Peyer's patch (tissue), 4 donors: ENCODE measurements around the gene CHCHD5. TPM values are rescaled to one million over a fixed set of nuclear protein-coding genes. Genes with fewer than 3 reads are reported as not detected.

Experiments
- DNase-seq, 3 donors: peaks; one replicate each; pipeline ENCODE4 v3.0.0-alpha.2; 2017 to 2019
- H3K27ac ChIP-seq, 4 donors: fragments of 200-600 bp; sonication (generic); one replicate each; pipeline ENCODE4 v1.5.1; 2016 to 2019
- H3K27me3 ChIP-seq, 2 donors: fragments of 200-600 bp; sonication (generic); one replicate each; pipeline ENCODE4 v1.5.1; 2019
- H3K36me3 ChIP-seq, 3 donors: fragments of 200-600 bp; sonication (generic); one replicate each; pipeline ENCODE4 v1.5.1; 2016 to 2019
- H3K4me1 ChIP-seq, 4 donors: fragments of 200-600 bp; sonication (generic); one replicate each; pipeline ENCODE4 v1.5.1; 2016 to 2019
- H3K4me3 ChIP-seq, 4 donors: fragments of 200-600 bp; sonication (generic); 1 replicate in 3 of 4; 2 replicates in 1 of 4; pipeline ENCODE4 v1.5.1; 2016 to 2019; ENCODE audit warnings: mild to moderate bottlenecking in 1 of 4
- H3K9me3 ChIP-seq, 4 donors: fragments of 200-600 bp; sonication (generic); one replicate each; pipeline ENCODE4 v1.5.1; 2016 to 2019; ENCODE audit warnings: mild to moderate bottlenecking in 1 of 4
- POLR2A ChIP-seq, 2 donors: fragments of 450-650 bp; IDR thresholded peaks; one replicate each; pipeline ENCODE4 v1.5.1; 2017; ENCODE audit warnings: antibody characterized with exemption in 2 of 2, mild to moderate bottlenecking in 2 of 2, moderate library complexity in 2 of 2
- total RNA-seq, 4 donors: library from RNA; depleted of rRNA; stranded (reverse); fragments of >200 nt; gene quantifications; one replicate each; pipeline ENCODE4 v1.1.0, GENCODE V29; 2016
- TF ChIP-seq, protein P1 (sequence below), 6 experiments: fragments of 450-650 bp in 4 of 6; fragments of 200-600 bp in 2 of 6; sonication (generic) in 1 of 6; IDR thresholded peaks; one replicate each; pipeline ENCODE4 v1.5.1; 2017 to 2019; ENCODE audit warnings: antibody characterized with exemption in 6 of 6, mild to moderate bottlenecking in 3 of 6, moderate library complexity in 1 of 6

The CHCHD5 gene
- total RNA-seq, 4 donors from 2014 or later, result 8.3 to 20.7 (median 11.4) TPM

DNA sequence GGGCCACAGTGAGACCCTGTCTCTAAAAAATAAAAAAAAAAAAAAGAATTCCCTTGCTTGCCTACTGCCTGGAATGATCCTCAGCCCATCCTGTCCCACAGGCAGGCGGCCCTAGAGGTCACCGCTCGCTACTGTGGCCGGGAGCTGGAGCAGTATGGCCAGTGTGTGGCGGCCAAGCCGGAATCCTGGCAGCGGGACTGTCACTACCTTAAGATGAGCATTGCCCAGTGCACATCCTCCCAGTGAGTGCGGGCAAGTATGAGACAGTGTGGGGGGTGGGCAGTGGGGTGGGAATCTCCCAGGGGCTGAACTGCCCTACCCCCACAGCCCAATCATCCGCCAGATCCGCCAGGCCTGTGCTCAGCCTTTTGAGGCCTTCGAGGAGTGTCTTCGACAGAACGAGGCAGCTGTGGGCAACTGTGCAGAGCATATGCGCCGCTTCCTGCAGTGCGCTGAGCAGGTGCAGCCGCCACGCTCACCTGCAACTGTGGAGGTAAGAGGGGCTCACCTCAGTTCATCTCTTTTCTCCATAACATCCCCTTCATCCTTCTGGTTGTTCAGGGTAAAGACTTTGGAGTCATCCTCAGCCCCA, 1.6 kb downstream of the CHCHD5 start:
- H3K27ac ChIP-seq, result no peak overlapping the region
- no peaks in the 10 kb centered on the region for H3K27me3 ChIP-seq
- no peak overlapping the region for H3K4me3 ChIP-seq
- H3K9me3 ChIP-seq, result no peaks in the 10 kb centered on the region
- H3K36me3 ChIP-seq, result peaks cover 0 to 18% (median 0%) of the 10 kb centered on the region in 3 donors
- no peak for TF ChIP-seq POLR2A (IDR thresholded peaks at IDR 0.05)
- TF ChIP-seq, protein P1, sequence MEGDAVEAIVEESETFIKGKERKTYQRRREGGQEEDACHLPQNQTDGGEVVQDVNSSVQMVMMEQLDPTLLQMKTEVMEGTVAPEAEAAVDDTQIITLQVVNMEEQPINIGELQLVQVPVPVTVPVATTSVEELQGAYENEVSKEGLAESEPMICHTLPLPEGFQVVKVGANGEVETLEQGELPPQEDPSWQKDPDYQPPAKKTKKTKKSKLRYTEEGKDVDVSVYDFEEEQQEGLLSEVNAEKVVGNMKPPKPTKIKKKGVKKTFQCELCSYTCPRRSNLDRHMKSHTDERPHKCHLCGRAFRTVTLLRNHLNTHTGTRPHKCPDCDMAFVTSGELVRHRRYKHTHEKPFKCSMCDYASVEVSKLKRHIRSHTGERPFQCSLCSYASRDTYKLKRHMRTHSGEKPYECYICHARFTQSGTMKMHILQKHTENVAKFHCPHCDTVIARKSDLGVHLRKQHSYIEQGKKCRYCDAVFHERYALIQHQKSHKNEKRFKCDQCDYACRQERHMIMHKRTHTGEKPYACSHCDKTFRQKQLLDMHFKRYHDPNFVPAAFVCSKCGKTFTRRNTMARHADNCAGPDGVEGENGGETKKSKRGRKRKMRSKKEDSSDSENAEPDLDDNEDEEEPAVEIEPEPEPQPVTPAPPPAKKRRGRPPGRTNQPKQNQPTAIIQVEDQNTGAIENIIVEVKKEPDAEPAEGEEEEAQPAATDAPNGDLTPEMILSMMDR (IDR thresholded peaks at IDR 0.05), result no peak
- DNase-seq, result no peak
- peaks cover 3 to 10% (median 7%) of the 10 kb centered on the region in 4 donors for H3K4me1 ChIP-seq

DNA sequence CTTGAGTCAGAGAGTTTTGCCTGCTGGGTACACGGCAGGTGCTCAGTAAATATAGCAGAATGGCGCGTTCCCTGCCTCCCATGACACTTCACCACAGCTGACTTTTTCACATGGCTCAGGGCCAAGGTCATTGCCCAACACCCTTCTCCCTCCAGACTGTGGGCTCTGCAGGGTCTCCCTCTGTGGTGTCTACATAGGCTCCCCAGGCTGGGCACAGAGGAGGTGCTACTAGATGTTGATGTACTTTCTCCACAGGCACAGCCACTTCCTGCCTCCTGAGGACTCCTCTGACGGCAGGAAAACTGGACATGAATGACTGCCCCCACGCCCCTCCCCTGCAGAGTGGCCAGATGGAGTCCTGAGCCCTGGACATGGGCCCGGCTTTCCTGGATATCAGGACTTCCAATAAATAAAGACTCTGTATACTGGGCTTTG, 4.2 kb downstream of the CHCHD5 start:
- no peaks in the 10 kb centered on the region for H3K9me3 ChIP-seq
- peaks cover 0 to 10% (median 7%) of the 10 kb centered on the region in 4 donors for H3K4me1 ChIP-seq
- H3K4me3 ChIP-seq, result no peak overlapping the region
- DNase-seq, result no peak
- H3K36me3 ChIP-seq, result peaks cover 0 to 18% (median 0%) of the 10 kb centered on the region in 3 donors
- H3K27me3 ChIP-seq, result no peaks in the 10 kb centered on the region
- TF ChIP-seq, protein P1 (IDR thresholded peaks at IDR 0.05), result no peak
- TF ChIP-seq POLR2A (IDR thresholded peaks at IDR 0.05), result no peak
- H3K27ac ChIP-seq, result no peak overlapping the region

DNA sequence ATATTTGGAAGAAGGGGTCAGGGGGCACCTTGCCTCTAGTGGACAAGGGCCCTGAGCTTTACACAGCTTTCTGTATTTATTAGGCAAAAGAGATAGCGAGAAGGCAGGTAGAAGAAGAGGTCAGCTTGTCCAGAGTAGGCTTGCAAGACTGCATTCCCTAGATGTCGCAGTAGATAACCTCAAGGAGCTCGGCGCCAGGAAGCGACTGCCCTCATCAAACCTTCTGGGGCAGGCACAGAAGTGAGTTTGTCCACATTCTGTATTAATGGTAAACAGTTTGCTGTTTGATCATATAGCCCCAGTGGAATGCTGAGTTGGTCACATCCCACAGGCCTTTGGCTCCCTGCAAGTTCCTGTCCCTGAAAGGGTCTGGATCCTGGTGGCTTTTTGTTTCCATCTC, 7.0 kb downstream of the CHCHD5 start:
- H3K27ac ChIP-seq, result no peak overlapping the region
- H3K36me3 ChIP-seq, result peaks cover 0 to 16% (median 0%) of the 10 kb centered on the region in 3 donors
- no peaks in the 10 kb centered on the region for H3K9me3 ChIP-seq
- no peak overlapping the region for H3K4me3 ChIP-seq
- TF ChIP-seq, protein P1 (IDR thresholded peaks at IDR 0.05), result no peak
- TF ChIP-seq POLR2A (IDR thresholded peaks at IDR 0.05), result no peak
- DNase-seq, result no peak
- no peaks in the 10 kb centered on the region for H3K27me3 ChIP-seq
- H3K4me1 ChIP-seq, result no peaks in the 10 kb centered on the region

DNA sequence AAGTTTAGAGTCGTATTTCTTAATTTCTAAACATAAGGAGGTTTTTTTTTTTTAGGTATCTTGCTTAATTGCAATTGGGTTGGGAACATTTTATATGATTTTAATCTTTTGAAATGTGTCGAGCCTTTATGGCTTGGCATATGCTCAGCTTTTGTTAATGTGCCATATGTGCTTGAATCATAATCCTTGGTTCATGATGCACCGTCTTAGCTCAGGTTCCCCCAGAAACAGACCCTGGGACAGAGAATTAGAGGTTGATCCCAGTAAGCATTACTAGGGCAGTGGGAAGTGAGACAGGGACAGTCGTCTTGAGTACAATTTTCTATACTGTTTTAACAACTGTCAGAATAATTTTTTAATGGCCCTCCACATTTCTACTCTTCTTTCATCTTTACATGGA, 9.3 kb downstream of the CHCHD5 start:
- TF ChIP-seq POLR2A (IDR thresholded peaks at IDR 0.05), result no peak
- TF ChIP-seq, protein P1 (IDR thresholded peaks at IDR 0.05), result no peak
- DNase-seq, result no peak
- Histone ChIP-seq H3K27ac (no peak overlapping the region), H3K4me1 (no peaks in the 10 kb centered on the region), H3K4me3 (no peak overlapping the region), H3K9me3 (no peaks in the 10 kb centered on the region), H3K27me3 (no peaks in the 10 kb centered on the region), H3K36me3 (peaks cover 0 to 5% (median 0%) of the 10 kb centered on the region in 3 donors)

DNA sequence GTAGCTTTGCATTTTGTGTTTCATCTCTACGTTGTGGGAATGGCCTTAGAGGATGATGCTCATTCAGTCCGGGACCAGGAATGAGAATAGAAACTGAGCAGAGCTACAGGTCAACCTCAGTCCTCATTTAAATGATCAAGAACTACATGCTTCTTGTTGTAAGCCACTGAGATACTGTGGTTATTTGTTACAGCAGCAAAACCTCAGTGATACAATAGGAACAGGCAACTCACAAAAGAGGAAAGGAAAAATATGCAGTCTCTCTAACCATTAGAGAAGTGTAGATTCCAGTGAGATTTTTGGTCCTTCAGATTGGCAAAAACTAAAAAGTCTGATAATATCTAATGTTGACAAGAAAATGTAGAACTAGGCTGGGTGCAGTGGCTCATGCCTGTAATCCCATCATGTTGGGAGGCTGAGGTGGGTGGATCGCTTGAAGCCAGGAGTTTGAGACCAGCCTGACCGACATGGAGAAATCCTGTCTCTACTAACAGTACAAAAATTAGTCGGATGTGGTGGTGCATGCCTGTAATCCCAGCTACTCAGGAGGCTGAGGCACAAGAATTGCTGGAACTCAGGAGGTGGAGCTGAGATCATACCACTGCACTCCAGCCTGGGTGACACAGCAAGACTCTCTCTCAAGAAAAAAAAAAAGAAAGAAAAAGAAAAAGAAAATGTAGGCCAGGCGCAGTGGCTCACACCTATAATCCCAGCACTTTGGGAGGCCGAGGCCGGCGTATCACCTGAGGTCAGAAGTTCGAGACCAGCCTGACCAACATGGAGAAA, 13.3 kb downstream of the CHCHD5 start:
- Histone ChIP-seq H3K27ac (no peak overlapping the region), H3K27me3 (no peaks in the 10 kb centered on the region), H3K4me1 (no peaks in the 10 kb centered on the region), H3K4me3 (no peak overlapping the region), H3K9me3 (no peaks in the 10 kb centered on the region), H3K36me3 (no peaks in the 10 kb centered on the region)
- TF ChIP-seq, protein P1 (IDR thresholded peaks at IDR 0.05), result no peak
- TF ChIP-seq POLR2A (IDR thresholded peaks at IDR 0.05), result no peak
- DNase-seq, result no peak
